Hepatic stellate cell (primary cell): ENCODE data around the gene RNU6-1.
A peak's percentile ranks its signal among the peaks of the same experiment; 100 is the strongest.

Source experiments
- DNase-seq: peaks from one replicate; pipeline ENCODE4 v3.0.0; 2011; ENCODE audit warnings: low spot score

RNU6-1 gene

DNA sequence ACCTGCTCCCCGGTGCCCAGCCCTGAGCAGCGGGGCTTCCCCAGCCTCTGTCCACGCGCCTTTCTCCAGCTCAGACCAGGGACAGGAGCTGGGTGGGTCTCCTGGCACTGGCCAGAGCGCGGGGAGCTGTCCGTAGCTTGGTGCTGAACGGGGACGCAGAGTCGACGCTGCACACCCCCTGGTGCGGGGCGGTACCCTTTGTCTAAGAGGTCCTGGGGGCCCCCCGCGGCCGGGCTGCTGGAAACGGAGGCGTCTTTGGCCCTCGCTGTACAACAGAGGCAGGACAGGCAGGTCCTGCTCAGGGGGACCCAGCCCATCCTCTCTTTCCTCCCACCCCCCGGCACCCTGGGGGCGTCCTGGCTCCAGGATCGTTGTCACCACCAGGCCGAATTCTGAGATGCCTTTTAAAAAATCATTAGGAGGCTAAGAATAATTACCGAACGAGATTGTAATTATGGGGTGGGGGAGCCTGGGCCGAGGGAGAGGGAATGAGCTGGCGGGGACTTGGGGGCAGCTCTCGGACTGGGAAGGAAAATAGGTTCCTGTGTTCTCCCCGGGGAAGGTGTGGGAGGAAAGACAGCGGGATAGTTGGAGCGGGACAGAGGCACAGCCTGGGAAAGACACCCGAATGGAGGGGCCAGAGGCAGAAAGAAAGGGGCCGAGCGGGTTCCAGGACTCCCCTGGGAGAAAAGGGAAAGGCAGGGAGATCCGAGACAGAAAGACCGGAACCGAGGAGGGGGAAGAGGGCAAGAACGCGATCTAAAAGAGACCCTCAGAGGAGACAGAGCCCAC is 18.7 kb downstream of the RNU6-1 start:
- peak; percentile 81 for DNase-seq

DNA sequence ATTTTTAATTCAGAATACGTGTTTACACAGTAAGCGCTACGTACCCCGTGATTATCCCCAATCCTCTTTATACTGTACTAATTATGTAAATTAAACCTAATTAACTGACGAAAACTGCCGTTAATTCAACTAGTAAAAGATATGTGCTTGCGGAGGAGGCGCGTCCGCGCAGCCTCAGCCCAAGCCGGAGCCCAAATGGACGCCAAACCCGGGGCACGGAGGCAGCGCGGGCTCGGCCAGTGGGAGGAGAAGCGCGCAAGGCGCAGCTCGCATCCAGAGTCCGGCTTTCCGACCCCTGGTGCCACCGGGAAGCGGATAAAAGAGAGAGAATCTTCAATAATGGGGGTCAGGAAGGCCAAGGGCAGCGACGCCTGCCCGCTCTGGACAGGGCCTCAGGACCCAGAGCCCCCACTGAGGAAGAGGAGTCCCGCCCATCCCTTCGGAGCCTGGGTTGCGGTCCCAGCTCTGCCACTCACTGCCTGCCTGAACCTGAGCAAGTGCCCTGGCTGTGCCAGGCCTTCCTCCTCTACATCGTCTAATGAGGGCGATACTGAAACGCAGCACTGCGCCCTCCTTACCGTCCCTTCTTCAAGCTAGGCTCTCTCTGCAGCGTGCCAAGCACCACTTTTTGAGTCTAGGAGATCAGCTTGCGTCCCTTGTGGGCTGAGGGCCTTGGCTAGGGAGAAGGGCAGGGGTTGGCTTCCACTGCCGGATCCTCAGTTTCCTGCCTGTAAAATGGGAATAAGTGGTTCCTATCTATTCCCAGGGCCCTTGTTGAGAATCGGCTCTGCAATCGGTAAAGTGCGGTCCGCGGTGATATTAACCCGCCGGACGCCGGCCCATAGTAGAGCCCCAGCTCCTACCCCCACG is 19.5 kb downstream of the RNU6-1 start:
- DNase-seq: no peak

DNA sequence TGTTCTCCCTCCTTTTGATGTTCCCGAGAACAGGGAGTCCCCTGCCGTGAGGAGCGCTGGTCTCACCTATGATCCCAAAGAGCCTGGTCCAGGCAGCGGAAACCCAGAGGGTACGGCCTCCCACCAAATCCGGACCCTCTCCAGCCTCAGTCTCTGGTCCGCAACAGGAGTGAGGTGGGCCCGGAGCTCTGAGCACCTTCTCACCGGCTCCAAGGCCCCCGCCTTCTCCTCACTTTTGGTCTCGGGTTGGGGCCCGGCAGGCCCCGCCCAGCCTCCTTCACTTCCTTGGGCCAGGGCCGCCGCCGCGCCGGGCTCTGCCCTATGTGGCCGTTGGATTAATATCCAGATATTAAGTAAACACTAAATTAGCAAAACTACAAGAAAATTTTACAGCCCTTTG is 20.2 kb downstream of the RNU6-1 start:
- DNase-seq: no peak

DNA sequence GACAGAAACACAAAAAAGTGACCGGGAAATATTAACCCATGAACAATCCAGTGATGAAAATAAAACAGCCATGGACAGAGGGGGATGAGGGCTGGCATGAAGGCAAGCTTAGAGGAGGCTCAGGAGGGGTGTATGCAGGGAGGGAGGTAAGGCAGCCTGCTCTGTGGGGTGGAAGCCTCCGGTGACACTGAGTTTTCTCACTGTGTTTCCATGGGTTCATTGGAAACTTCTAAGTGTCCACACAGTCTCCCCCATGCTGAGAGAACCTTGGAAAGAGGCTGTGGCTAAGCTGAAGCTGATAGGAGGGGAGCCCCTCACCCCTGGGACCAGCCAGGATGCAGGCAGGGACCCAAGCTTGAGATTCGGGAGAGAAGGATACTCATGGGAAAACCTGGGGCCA is 21.4 kb downstream of the RNU6-1 start:
- no peak for DNase-seq

DNA sequence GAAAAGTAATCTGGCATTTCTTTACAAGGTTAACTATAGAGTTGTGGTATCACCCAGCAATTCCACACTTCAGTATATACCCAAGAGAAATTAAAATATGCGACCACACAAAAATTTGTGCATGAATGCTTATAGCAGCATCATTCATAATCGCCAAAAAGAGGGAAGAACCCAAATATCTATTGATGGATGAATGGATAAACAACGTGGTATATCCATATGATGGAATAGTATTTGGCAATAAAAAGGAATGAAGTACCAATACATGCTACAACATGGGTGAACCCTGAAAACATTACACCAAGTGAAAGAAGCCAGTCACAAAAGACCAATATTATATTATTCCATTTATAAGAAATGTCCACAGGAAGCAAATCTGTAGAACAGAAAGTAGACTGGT is 23.2 kb downstream of the RNU6-1 start:
- DNase-seq: no peak

DNA sequence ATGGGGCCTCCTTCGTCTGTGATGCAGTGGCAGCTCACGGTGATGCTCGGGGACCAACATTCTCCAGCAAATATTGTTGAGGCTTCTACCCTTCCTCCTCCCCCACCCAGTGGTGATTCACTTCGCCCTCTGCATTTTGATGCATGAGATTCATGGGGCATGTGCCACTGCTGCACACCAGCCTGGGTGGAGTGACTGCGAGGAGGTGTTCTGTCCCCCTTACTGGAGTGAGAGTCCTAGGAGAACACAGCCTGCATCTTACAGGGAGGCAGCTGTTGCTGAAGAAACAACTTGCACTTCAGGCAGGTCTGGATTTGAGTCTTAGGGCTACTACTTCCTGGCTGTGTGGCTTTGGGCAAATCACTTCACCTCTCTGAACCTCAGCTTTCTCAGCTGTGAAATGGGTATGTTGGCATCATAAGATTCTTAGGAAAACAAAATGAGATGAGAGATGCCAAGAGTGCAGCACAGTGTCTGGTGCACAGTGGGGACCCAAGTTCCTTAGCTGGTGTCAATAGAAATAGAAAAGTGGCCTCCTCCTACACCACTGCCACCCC is 24.7 kb downstream of the RNU6-1 start:
- DNase-seq: no peak

DNA sequence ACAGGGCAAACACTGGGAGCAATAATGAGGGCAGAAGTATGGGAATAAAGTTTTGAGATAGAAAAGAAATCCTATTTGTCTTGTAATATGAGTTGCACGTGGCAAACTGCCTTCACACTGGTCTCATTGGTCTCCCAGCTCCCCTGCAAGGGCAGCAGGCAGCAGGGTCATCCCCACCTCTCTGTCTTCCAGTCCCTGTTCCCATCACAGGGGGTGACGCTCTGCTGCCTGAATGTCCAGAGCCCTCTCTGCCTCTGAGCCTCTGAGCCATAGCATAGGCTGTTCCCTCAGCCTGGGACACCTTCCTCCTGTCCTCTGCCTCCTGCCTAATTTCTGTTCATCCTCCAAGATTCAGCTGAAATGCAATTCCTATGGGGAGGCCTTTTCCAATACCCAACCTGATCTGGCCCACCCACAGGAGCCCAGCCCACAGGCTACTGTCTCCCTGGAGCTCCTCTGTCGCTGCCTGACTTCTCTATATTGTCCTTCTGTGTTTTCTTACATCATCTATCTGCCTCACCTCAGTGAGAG is 26.7 kb downstream of the RNU6-1 start:
- no peak for DNase-seq

DNA sequence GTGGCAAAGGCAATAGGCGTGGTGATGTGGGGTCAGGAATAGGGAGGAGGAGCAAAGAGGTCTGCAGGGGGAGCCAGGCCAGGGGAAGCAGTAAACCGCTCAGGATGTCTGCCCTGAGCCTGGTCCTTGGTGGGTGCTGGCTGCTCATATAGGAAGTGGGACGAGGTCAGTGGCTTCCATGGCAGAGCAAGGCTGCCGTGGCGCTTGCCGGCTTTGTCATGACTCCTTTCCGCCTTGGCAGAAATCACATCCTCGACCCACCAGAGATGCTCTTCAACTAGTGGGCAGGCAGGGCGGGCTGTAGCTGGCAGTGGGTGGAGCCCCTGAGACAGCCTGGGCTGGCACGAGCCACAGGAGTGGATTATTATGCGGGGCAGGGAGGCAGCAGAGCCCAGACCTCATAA is 27.6 kb downstream of the RNU6-1 start:
- DNase-seq: no peak

DNA sequence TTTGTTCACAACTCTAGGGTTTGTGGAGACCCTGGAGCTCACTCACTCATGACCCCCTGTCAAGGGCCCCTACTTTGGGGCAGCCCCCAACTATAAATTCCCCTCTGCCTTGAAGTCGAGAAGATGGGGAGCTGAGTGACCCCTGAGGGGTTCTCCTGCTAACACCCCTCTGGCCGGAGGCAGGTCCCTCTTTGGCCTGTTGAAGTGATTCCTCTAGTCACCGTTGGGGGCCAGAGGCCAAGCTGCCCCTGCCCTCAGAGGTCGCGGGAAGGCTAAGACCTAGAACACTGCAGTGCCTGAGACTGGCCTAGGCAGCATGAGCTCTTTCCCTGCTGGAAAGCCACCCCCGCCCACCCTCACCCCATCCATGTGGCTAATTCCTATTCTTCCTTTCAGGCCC is 30.0 kb downstream of the RNU6-1 start:
- no peak for DNase-seq

DNA sequence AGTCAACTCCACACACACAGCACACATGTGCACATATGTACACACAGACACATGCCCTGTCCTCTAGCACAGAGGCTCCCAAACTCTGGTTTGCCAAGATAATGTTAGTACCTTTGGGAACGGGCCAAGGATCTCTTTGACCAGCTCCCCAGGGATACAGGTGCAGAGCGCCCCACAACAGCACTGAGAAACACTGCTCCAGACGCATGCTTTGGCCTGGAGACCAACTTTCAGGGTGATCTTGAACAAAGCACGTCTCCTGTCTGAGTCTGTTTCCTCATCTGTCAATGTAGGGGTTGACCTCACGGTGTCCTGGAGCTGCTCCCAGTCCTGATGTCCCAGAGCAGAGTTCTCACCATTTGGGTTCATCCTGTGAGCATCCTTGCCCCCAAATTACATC is 30.4 kb downstream of the RNU6-1 start:
- no peak for DNase-seq

DNA sequence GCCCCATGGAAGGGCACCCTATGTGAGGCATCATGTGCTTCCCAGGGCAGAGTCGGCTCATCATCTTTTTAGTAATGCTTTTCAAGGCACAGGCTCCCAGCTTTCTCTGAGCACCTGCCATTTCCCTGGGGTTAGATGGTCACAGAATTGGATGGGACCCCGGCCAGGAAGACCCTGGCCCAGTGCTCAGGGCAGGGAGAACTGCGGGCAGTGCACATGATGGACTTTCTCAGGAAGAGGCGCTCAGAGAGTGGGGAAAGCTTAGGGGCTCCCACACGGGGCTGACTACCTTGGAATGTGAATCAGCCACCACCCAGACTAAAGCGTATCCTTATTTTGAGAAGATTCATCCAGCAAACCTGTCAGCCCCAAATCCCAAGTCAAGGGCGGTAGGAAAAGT is 31.0 kb downstream of the RNU6-1 start:
- no peak for DNase-seq

DNA sequence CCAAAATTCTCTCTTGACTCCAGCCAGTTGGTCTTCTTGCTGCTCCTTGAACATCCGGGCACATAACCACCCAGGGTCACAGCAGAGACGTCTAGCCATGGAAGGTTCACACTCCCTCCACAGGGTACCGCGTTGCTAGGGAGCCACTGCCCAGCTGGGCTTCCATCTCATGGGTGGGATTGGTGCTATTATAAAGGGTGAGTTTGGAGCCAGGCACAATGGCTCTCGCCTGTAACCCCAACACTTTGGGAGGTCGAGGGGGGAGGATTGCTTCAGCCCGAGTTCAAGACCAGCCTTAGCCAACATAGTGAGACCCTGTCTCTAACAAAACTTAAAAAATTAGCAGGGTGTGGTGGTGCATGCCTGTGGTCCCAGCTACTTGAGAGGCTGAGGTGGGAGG is 32.0 kb downstream of the RNU6-1 start:
- no peak for DNase-seq

DNA sequence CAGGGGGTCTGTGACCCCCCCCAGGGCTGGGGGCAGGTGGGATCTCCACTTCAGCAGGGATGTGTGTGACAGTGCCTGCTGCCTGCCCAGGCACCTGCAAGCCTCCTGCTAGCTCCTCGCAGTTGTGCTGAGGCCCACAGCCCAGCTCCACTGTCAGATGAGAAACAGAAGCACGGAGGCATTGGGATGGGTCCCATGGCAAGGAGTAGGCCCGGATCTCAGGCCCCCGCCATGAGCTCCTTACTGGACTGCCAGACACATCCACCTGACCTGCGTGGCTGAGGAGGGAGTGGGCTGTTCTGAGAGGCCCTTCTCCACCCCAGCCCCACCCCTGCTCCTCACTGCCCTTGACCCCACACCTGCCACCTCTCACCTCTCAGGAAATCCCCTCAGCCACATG is 32.7 kb downstream of the RNU6-1 start:
- no peak for DNase-seq

DNA sequence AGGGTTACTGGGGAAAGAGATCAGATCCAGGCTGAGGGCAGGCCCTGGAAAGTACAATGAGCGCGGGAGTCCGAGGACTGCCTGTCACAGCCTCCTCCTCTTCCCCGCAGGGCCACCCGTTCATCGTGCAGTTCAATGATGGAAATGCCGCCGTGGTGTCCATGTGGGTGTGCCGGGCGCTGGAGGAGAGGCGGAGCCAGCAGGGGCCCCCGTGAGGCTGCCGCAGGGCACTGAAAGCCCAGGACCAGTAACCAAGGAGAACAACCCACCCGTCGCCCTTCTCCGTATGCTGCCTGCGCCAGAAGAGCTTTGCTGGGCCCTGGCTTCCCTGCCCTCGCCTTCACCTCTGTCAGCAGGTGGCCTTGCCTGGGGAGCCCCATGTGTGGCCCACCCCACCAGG is 33.3 kb downstream of the RNU6-1 start:
- no peak for DNase-seq

DNA sequence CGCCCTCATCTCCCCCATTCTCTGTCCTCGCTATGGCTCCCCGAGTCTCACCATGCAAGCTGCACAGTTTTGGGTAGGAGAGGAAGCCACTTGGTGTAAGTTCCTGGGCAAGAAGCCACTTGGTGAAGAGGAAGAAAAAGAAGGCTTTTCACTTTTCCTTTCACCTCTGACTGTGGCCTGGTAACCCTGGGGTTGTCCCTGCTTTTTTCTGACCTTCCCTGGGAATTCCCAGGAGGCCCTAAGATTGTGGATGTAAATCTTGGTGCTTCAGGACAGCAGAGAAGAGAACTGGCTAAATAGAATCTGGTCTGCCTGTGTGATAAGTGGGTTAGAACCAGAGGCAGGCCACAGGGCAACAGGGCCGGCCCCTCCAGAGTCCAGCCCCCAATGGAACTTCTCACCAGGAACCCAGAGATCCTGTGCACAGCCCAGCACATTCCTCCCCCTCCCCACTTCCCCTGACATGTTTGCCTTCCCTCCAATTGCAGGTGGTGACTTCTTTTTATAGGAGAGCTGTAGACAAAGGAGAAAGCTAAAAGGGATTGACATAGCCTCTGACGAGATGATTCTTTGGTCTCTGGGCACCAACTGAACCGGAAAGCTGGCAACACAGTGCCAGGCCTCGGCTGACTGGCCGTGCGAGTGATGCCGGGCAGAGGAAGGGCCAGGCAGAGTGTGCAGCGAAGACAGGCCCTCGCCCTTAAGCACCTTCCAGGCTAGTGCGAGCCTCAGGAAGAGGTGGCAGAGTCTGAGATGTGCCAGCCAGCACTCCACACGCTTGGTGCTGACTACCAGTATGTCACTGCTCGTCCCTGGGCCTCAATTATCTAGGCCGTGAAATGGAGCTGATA is 34.0 kb downstream of the RNU6-1 start:
- no peak for DNase-seq

DNA sequence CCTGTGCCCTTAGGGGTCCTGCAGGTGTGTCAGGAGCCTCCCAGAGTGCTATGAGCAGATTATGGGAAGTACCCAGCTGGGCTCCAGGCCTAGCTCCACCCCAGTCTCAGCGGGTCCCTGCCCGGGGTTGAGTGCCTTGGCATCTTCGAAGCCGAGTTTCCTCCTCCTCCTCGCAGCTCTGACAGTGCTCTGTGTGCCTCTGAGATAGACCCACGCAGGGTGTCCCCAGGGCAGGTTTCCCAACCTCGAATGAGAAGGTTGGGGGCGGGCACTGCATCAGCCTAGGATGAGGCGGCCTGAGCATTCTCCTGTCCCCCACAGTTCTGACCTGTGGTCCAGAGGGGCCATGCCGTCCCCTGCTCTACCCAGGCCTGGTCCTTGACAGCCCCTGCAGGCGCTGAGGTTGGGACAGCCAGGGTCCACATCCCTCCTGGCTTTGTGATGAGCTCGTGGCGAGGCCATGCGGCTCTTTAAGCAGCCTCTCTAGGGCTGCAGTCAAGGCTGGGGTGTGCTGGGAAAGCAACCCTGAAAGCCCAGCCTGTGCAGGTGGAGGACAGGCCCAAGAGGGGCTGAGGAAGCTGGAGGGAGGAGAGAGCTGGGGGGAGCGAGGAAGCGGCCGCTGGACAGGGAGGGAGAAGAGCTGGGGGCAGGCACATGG is 34.7 kb downstream of the RNU6-1 start:
- no peak for DNase-seq

DNA sequence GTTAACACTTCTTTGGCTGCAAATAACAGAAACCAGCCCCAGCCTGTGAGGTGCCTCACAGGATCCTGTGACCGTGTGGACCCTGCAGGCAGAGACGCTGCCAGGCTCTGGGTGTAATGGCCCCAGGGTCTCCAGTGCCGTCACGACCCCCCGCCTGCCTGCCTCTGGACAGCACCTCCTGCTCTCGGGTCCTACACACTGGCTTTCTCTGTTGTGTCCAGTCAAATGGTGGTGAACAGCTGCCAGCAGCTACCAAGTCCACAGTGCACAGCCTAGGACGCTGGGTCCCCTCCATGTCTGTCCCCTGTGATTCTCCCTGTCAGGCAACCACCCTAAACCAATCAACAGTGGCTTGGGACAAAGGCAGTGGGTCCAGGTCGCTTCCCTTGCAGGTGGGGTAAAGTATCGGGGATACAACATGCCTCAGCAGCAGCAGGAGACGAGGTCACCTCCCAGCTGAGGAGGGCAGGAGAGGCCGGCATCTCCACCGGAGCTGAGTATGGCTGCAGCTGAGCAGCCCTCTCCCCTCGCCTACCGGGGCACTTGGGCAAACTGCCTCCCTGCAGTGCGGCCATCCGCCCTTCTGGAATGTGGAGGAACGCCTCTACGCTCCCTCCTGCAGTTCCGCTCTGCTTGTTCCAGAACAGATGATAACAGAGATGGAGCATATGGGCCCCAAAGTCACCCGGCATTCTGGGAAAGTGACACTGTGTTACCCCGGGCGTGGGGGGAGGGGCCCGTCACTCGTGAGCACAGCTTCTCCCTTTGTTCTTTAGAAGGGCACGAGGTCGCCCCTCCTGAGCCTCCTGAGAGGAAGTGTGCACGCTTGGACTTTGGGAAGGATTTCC is 35.6 kb downstream of the RNU6-1 start:
- DNase-seq: no peak

DNA sequence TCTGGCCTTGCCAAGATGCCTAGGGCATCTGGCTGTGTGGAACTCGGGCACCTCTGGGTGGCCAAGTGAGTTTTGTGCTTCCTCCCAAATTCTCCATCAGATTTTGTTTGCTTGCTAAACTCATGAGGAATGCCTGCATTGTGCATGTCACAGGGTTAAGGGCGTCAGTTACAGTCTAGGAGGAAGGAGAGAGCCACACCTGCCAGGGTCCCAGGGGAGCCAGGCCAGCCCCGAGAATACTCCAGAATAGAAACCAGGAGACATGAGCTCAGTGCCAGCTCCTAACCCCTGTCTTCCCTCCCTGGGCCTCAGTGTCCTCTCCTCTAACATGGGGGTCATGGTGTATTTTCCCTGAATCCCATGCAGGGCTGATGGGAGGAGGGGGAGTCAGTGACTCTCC is 36.5 kb downstream of the RNU6-1 start:
- no peak for DNase-seq

DNA sequence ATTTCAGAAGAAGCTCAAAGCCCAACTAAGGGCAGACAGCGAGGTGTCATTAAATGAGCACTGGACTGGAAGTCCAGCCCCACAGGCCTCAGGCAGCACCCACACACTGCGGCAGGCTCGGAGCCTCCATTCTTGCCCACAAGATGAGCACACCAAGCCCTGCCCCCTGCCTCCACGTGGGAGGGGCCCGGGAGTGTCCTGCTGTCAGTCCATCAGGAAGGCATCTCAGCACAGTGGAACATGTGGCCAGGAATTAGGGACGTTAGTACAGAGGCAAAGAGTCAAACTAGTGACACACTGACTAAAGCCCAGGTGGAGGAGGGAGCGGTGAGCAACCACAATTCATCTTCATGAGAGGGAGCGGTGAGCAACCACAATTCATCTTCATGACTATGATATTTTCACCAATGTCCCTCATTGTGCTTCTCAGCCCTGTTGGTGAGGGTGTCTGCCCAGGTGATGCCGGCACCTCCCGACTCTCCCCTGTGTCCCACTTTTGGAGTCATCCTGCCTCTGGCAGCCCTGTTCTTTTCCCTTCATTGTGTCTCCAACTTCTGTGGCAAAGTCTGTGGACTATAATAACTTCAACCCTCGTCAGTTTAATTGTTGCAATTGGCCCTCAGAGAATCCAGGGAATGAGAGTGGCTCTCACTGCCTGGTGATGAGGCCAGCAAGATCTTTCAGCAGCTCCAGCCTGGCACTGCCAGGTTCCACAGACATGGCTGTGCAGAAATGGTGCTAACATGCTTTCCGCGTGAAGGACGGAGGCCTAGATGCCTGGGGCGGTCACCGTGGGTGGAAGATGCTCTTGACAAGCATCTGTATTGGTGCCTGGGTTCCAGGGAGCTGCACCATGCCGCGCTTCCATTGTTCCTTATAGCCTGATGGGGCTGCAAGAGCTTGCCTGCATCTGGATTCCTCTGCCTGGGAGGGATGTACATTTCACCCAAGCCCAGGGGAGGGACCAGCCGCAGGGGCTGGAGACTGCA is 37.6 kb downstream of the RNU6-1 start:
- DNase-seq: no peak
